OCI-LY7 (cell line): ENCODE data around the gene SRCAP. TPM values are rescaled to one million over a fixed set of nuclear protein-coding genes. Genes with fewer than 3 reads are reported as not detected.

Experiments
- BruUV-seq: library from RNA; stranded (reverse); fragments of 400-500 nt; replicated peaks from 2 replicates; lab custom pipeline; 2021; lab: Mats Ljungman, UMichigan
- CTCF ChIA-PET: fragments of 300-600 bp; sonication (Branson Sonifier 250); formaldehyde crosslinking; loops from one replicate; lab custom pipeline; 2022; ENCODE audit warnings: antibody characterized with exemption; ENCODE audit not compliant: unreplicated experiment; lab: Charles Lee
- POLR2A ChIA-PET: fragments of 300-600 bp; sonication (Branson Sonifier 250); formaldehyde crosslinking; loops from one replicate; lab custom pipeline; 2022; ENCODE audit warnings: antibody characterized with exemption; lab: Charles Lee
- DNase-seq: peaks from one replicate; pipeline ENCODE4 v3.0.0-alpha.2; 2015; ENCODE audit warnings: low spot score
- H2AFZ ChIP-seq: fragments of 200-600 bp; sonication (generic), shearing (Covaris generic); 2 replicates; pipeline ENCODE4 v1.6.1; 2014; ENCODE audit warnings: mild to moderate bottlenecking, antibody characterized with exemption, low read length, moderate library complexity
- H3K27ac ChIP-seq: fragments of 200-600 bp; sonication (generic); 2 replicates; pipeline ENCODE4 v1.5.1; 2014; ENCODE audit warnings: mixed run types, low read depth, mild to moderate bottlenecking, moderate library complexity, low read length, inconsistent platforms; ENCODE audit not compliant: poor library complexity, severe bottlenecking
- H3K36me3 ChIP-seq: fragments of 200-600 bp; sonication (generic); 2 replicates; pipeline ENCODE4 v1.6.1; 2014; ENCODE audit warnings: mild to moderate bottlenecking, antibody characterized with exemption, low read length, moderate library complexity, mixed read lengths; ENCODE audit not compliant: insufficient read depth
- H3K4me1 ChIP-seq: fragments of 200-600 bp; sonication (generic); 2 replicates; pipeline ENCODE4 v1.5.1; 2014; ENCODE audit warnings: mild to moderate bottlenecking, low read length; ENCODE audit not compliant: insufficient read depth, poor library complexity, severe bottlenecking
- H3K4me2 ChIP-seq: fragments of 200-600 bp; sonication (generic); 2 replicates; pipeline ENCODE4 v1.6.1; 2014; ENCODE audit warnings: mild to moderate bottlenecking, low read length
- H3K4me3 ChIP-seq: fragments of 200-600 bp; sonication (generic); 2 replicates; pipeline ENCODE4 v1.5.1; 2014; ENCODE audit warnings: mild to moderate bottlenecking, low read depth, low read length; ENCODE audit not compliant: poor library complexity, severe bottlenecking
- H3K79me2 ChIP-seq: fragments of 200-600 bp; sonication (generic); 2 replicates; pipeline ENCODE4 v1.6.1; 2016; ENCODE audit warnings: low read depth, mild to moderate bottlenecking, low read length, moderate library complexity, mixed read lengths; ENCODE audit not compliant: insufficient read depth
- H3K9me2 ChIP-seq: fragments of 200-600 bp; sonication (generic); 2 replicates; pipeline ENCODE4 v1.6.1; 2016; ENCODE audit warnings: mild to moderate bottlenecking, low read length, mixed read lengths; ENCODE audit not compliant: insufficient read depth
- H3K9me3 ChIP-seq: fragments of 200-600 bp; sonication (generic); 2 replicates; pipeline ENCODE4 v1.6.1; 2014; ENCODE audit warnings: mild to moderate bottlenecking, mixed run types, low read length, mixed read lengths
- H4K20me1 ChIP-seq: fragments of 200-600 bp; sonication (generic); 2 replicates; pipeline ENCODE4 v1.6.1; 2014; ENCODE audit warnings: mild to moderate bottlenecking, antibody characterized with exemption, low read length, moderate library complexity, mixed read lengths; ENCODE audit not compliant: insufficient read depth
- EZH2phosphoT487 ChIP-seq: fragments of 200-600 bp; sonication (generic); IDR thresholded peaks from 2 replicates; pipeline ENCODE4 v1.6.1; 2018; ENCODE audit warnings: low read depth, borderline replicate concordance, mild to moderate bottlenecking, mixed run types, antibody characterized with exemption, low read length, moderate library complexity, mixed read lengths
- intact Hi-C: fragments of 100-400 bp; cut with micrococcal nuclease; formaldehyde crosslinking; loops from one replicate; pipeline ENCODE4 v1.10.0; 2022; ENCODE audit not compliant: unreplicated experiment
- total RNA-seq, 2 experiments: library from RNA; depleted of rRNA in 1 of 2; stranded (reverse); fragments of >200 nt in 1 of 2; shearing (Covaris generic) in 1 of 2; gene quantifications; 2 replicates each; pipeline ENCODE4 v1.2.3, GENCODE V29; 2014 to 2022
- TF ChIP-seq, protein P1 (sequence below): fragments of 200-600 bp; sonication (generic); conservative IDR thresholded peaks from 2 replicates; pipeline ENCODE4 v1.5.1; 2014; ENCODE audit warnings: mild to moderate bottlenecking, antibody characterized with exemption, low read length, moderate library complexity, mixed read lengths

The SRCAP gene
- total RNA-seq, 2 experiments from 2014 or later = 41.8 to 93.7 TPM

GRCh38 chr16:30780021-30780420, 81.0 kb downstream of the SRCAP start:
- no TSS peak for BruUV-seq
- H4K20me1 ChIP-seq = no peaks in the 10 kb centered on the region; the same call in 1 of the 2 replicates
- H3K9me2 ChIP-seq = no peaks in the 10 kb centered on the region
- no peak for DNase-seq
- no peak overlapping the region for H3K4me3 ChIP-seq
- intact Hi-C loops = no loop called here
- H3K36me3 ChIP-seq = 0 out of 2 replicates have a peak, but pooled peaks cover 6% of the 10 kb centered on the region
- POLR2A ChIA-PET = interaction anchor here (0.9 kb wide), 1 partner anchor 32 kb away, joined by 3 read pairs; the partner anchor contains the start of gene PHKG2
- H3K9me3 ChIP-seq = no peaks in the 10 kb centered on the region
- no peaks in the 10 kb centered on the region for H3K4me1 ChIP-seq
- TF ChIP-seq, protein P1, sequence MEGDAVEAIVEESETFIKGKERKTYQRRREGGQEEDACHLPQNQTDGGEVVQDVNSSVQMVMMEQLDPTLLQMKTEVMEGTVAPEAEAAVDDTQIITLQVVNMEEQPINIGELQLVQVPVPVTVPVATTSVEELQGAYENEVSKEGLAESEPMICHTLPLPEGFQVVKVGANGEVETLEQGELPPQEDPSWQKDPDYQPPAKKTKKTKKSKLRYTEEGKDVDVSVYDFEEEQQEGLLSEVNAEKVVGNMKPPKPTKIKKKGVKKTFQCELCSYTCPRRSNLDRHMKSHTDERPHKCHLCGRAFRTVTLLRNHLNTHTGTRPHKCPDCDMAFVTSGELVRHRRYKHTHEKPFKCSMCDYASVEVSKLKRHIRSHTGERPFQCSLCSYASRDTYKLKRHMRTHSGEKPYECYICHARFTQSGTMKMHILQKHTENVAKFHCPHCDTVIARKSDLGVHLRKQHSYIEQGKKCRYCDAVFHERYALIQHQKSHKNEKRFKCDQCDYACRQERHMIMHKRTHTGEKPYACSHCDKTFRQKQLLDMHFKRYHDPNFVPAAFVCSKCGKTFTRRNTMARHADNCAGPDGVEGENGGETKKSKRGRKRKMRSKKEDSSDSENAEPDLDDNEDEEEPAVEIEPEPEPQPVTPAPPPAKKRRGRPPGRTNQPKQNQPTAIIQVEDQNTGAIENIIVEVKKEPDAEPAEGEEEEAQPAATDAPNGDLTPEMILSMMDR = no peak
- TF ChIP-seq EZH2phosphoT487 = no peak
- H3K4me2 ChIP-seq = no peak overlapping the region
- CTCF ChIA-PET = no interaction called here
- H3K79me2 ChIP-seq = no peaks in the 10 kb centered on the region
- no peak overlapping the region for H3K27ac ChIP-seq
- H2AFZ ChIP-seq = no peak overlapping the region

DNA sequence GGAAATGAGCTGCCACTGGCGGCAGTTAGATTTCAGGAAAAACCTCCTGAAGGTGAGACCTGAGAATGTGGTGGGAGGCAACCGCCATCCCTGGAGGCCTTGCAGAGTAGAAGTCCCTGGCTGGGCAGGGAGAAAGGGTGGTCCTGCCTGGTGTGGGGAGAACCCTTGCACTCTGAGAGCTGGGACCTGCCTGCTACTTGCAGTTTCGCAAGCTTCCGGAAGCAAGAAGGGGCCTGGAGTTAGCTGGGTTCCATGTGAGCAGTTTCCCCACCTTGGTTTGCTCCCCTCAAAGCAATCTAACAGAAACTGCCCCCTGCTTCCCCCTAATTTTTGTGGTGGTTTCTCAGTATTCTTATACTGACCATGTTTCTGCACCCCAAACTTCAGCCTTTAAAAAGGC, 81.6 kb downstream of the SRCAP start:
- intact Hi-C loops = no loop called here
- H3K79me2 ChIP-seq = no peaks in the 10 kb centered on the region
- no peak overlapping the region for H3K4me3 ChIP-seq
- H3K4me1 ChIP-seq = no peaks in the 10 kb centered on the region
- H2AFZ ChIP-seq = no peak overlapping the region
- POLR2A ChIA-PET = interaction anchor here (0.9 kb wide), 1 partner anchor 33 kb away, joined by 3 read pairs; the partner anchor contains the start of gene PHKG2
- no peaks in the 10 kb centered on the region; the same call in 1 of the 2 replicates for H4K20me1 ChIP-seq
- no TSS peak for BruUV-seq
- no peak overlapping the region for H3K4me2 ChIP-seq
- CTCF ChIA-PET = no interaction called here
- H3K9me2 ChIP-seq = no peaks in the 10 kb centered on the region
- DNase-seq = no peak
- H3K9me3 ChIP-seq = no peaks in the 10 kb centered on the region
- H3K36me3 ChIP-seq = 0 out of 2 replicates have a peak, but pooled peaks cover 3% of the 10 kb centered on the region
- no peak for TF ChIP-seq EZH2phosphoT487
- TF ChIP-seq, protein P1 = no peak
- no peak overlapping the region for H3K27ac ChIP-seq

DNA sequence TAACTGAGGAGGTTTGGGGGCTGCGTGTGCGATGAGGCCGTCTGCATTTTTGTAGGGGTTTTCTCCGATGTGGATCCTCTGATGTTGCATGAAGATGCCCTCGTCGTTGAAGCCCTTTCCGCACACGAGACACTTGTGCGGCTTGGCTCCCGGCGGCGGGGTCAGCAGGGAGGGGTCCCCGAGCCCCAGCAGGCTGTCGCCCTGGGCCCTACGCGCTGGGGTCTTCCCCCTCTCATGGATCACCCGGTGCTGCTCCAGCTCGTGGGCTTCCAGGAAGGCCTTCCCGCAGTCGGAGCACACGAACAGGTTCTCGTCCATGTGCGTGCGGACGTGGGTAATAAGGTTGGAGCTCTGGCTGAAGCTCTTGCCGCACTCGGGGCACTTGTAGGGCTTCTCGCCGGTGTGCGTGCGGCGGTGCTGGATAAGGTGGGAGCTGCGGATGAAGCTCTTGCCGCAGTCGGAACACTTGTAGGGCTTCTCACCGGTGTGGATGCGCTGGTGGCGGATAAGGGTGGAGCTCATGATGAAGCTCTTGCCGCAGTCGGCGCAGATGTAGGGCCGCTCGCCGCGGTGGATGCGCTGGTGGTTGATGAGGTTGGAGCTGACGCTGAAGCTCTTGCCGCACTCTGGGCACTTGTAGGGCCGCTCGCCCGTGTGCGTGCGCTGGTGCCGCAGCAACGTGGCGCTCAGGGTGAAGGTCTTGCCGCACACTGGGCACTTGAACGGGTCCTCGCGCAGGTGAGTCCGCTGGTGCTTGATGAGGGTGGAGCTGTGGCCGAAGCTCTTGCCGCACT, 83.7 kb downstream of the SRCAP start:
- intact Hi-C loops = no loop called here
- H3K4me3 ChIP-seq = no peak overlapping the region
- CTCF ChIA-PET = no interaction called here
- H3K27ac ChIP-seq = no peak overlapping the region
- TF ChIP-seq, protein P1 = no peak
- TF ChIP-seq EZH2phosphoT487 = no peak
- no peaks in the 10 kb centered on the region for H3K9me3 ChIP-seq
- no peak for DNase-seq
- H3K36me3 ChIP-seq = no peaks in the 10 kb centered on the region
- no peaks in the 10 kb centered on the region for H3K79me2 ChIP-seq
- no peaks in the 10 kb centered on the region; the same call in 1 of the 2 replicates for H4K20me1 ChIP-seq
- H3K4me1 ChIP-seq = peaks cover 10% of the 10 kb centered on the region
- no peak overlapping the region for H3K4me2 ChIP-seq
- POLR2A ChIA-PET = interaction anchor here (1.9 kb wide), 1 partner anchor 10 kb away, joined by 4 read pairs; no protein-coding TSS in a partner anchor
- H2AFZ ChIP-seq = no peak overlapping the region
- BruUV-seq = no TSS peak
- no peaks in the 10 kb centered on the region for H3K9me2 ChIP-seq
